GM23248 (cell line): ENCODE data around the gene LTN1. TPM values are rescaled to one million over a fixed set of nuclear protein-coding genes. Genes with fewer than 3 reads are reported as not detected.
"Not testable (repeated sequence)": the region's sequence is repeated elsewhere in the genome, so short reads cannot be mapped to it uniquely, and the experiment has no call there.

Experiments used
- DNase-seq: peaks from one replicate; pipeline ENCODE4 v3.0.0-alpha.2; 2015
- H2AFZ ChIP-seq: fragments of 200-600 bp; sonication (generic); 2 replicates; pipeline ENCODE4 v1.6.1; 2016; ENCODE audit warnings: antibody characterized with exemption
- H3F3A ChIP-seq: fragments of 200-600 bp; sonication (generic); 2 replicates; pipeline ENCODE4 v1.6.1; 2016; ENCODE audit warnings: mild to moderate bottlenecking, antibody characterized with exemption, mixed run types; ENCODE audit not compliant: insufficient read depth
- H3K27ac ChIP-seq: fragments of 200-600 bp; sonication (generic); 2 replicates; pipeline ENCODE4 v1.5.1; 2016; ENCODE audit warnings: mild to moderate bottlenecking
- H3K27me3 ChIP-seq: fragments of 200-600 bp; sonication (generic); replicated peaks from 2 replicates; pipeline ENCODE4 v1.6.1; 2016; ENCODE audit warnings: mild to moderate bottlenecking; ENCODE audit not compliant: insufficient read depth
- H3K36me3 ChIP-seq: fragments of 200-600 bp; sonication (generic); 2 replicates; pipeline ENCODE4 v1.6.1; 2016; ENCODE audit warnings: low read depth, mild to moderate bottlenecking
- H3K4me1 ChIP-seq: fragments of 200-600 bp; sonication (generic); 2 replicates; pipeline ENCODE4 v1.6.1; 2016; ENCODE audit warnings: mild to moderate bottlenecking; ENCODE audit not compliant: insufficient read depth
- H3K4me2 ChIP-seq: fragments of 200-600 bp; sonication (generic); one replicate; pipeline ENCODE4 v1.6.1; 2016; ENCODE audit warnings: mild to moderate bottlenecking; ENCODE audit not compliant: unreplicated experiment
- H3K4me3 ChIP-seq: fragments of 200-600 bp; sonication (generic); 2 replicates; pipeline ENCODE4 v1.5.1; 2016; ENCODE audit warnings: mild to moderate bottlenecking
- H3K79me2 ChIP-seq: fragments of 200-600 bp; sonication (generic); 2 replicates; pipeline ENCODE4 v1.6.1; 2016; ENCODE audit warnings: mild to moderate bottlenecking; ENCODE audit not compliant: insufficient read depth
- H3K9ac ChIP-seq: fragments of 200-600 bp; sonication (generic); 2 replicates; pipeline ENCODE4 v1.6.1; 2016; ENCODE audit warnings: mild to moderate bottlenecking
- H3K9me2 ChIP-seq: fragments of 200-600 bp; sonication (generic); 2 replicates; pipeline ENCODE4 v1.6.1; 2016; ENCODE audit warnings: mixed run types, mild to moderate bottlenecking, moderate library complexity; ENCODE audit not compliant: insufficient read depth
- H3K9me3 ChIP-seq: fragments of 200-600 bp; sonication (generic); one replicate; pipeline ENCODE4 v1.6.1; 2017; ENCODE audit warnings: low read depth
- H4K20me1 ChIP-seq: fragments of 200-600 bp; sonication (generic); 2 replicates; pipeline ENCODE4 v1.6.0; 2016; ENCODE audit not compliant: insufficient read depth
- EZH2 ChIP-seq: fragments of 200-600 bp; sonication (generic); IDR thresholded peaks from 2 replicates; pipeline ENCODE4 v1.6.1; 2018; ENCODE audit warnings: antibody characterized with exemption, mild to moderate bottlenecking; ENCODE audit not compliant: insufficient read depth, poor library complexity, severe bottlenecking
- EZH2phosphoT487 ChIP-seq: fragments of 200-600 bp; sonication (generic); IDR thresholded peaks from 2 replicates; pipeline ENCODE4 v1.6.1; 2018; ENCODE audit warnings: antibody characterized with exemption, moderate library complexity, mild to moderate bottlenecking, low read depth; ENCODE audit not compliant: insufficient read depth
- WGBS, 2 experiments: methylation state at CpG; one replicate each; pipeline ENCODE4 v1.1.6; 2015 to 2017; ENCODE audit warnings: low lambda C conversion rate in 2 of 2, low coverage in 1 of 2; ENCODE audit errors: missing lambda C conversion rate in 2 of 2; 5-methylcytosine and 5-hydroxymethylcytosine counted together
- in situ Hi-C: fragments of 300-500 bp; cut with MboI; formaldehyde crosslinking; loops from 2 replicates; pipeline ENCODE4 v1.15.0; 2020
- polyA plus RNA-seq: library from polyadenylated mRNA; unstranded; fragments of >200 nt; fragmentation: Nextera tagmentation; extraction: Ambion mirVana; gene quantifications from 2 replicates; pipeline ENCODE4 v1.2.1, GENCODE V29; 2016
- total RNA-seq: library from RNA; depleted of rRNA; stranded (reverse); fragments of >200 nt; shearing (Covaris generic); gene quantifications from 2 replicates; pipeline ENCODE4 v1.2.3, GENCODE V29; 2014

LTN1 gene
- total and polyA plus RNA-seq, 2 experiments from 2014 or later = 16.8 to 26.0 TPM

- peaks cover 46% of the 10 kb centered on the region for H3K79me2 ChIP-seq
Observed at GRCh38 chr21:29022166-29022565, 29.5 kb upstream of the LTN1 start.

DNA sequence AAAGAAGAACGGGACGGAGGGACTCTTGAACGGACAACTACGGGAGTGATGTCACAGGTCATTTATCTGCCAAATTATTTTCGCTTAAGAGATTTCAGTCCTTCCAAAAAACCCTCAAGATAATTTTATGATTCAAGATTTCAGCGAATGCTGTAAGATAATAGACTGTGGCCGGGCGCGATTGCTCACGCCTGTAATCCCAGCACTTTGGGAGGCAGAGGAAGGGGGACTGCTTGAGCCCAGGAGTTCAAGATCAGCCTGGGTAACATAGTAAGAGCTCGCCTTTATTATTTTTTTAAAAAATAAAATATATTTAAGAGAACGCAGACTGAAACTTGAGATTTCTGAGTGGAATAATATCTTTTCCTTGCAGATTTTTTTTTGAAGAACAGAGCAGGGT is 25.9 kb upstream of the LTN1 start:
- peak overlapping the region; percentile 48 for H3K27ac ChIP-seq
- H3K4me1 ChIP-seq = no peaks in the 10 kb centered on the region
- H3K9me2 ChIP-seq = no peaks in the 10 kb centered on the region
- H2AFZ ChIP-seq = peak overlapping the region; percentile 75
- peak overlapping the region; percentile 76 for H3K4me3 ChIP-seq
- in situ Hi-C loops = no loop called here
- no peaks in the 10 kb centered on the region for H3K9me3 ChIP-seq
- no peaks in the 10 kb centered on the region for H3F3A ChIP-seq
- TF ChIP-seq EZH2 (no peak), EZH2phosphoT487 (no peak)
- H3K4me2 ChIP-seq = peak overlapping the region; percentile 59
- peaks cover 39% of the 10 kb centered on the region for H3K79me2 ChIP-seq
- 36 to 40% methylated on average over 12 of the region's 12 CpGs for WGBS, 2 experiments
- H4K20me1 ChIP-seq = no peaks in the 10 kb centered on the region
- peak overlapping the region; percentile 83 for H3K9ac ChIP-seq
- no peaks in the 10 kb centered on the region for H3K36me3 ChIP-seq
- peak; percentile 52 for DNase-seq
- H3K27me3 ChIP-seq = no peaks in the 10 kb centered on the region

More at GRCh38 chr21:29022166-29022565, 29.5 kb upstream of the LTN1 start:
- TF ChIP-seq EZH2 = no peak
- no peak for TF ChIP-seq EZH2phosphoT487
- H3K4me3 ChIP-seq = no peak overlapping the region
- peak; percentile 16 for DNase-seq
- WGBS, 2 experiments = 76 to 77% methylated on average over 4 of the region's 4 CpGs
- in situ Hi-C loops = no loop called here
- H3K9me2 ChIP-seq = no peaks in the 10 kb centered on the region
- H3K9ac ChIP-seq = no peak overlapping the region
- H3K27ac ChIP-seq = no peak overlapping the region
- no peaks in the 10 kb centered on the region; the same call in 1 of the 2 replicates for H3K27me3 ChIP-seq
- H2AFZ ChIP-seq = no peak overlapping the region
- H3K4me1 ChIP-seq = peaks cover 7% of the 10 kb centered on the region
- no peak overlapping the region for H3K4me2 ChIP-seq
- H4K20me1 ChIP-seq = no peaks in the 10 kb centered on the region
- no peaks in the 10 kb centered on the region for H3K9me3 ChIP-seq
- H3K36me3 ChIP-seq = no peaks in the 10 kb centered on the region
- H3F3A ChIP-seq = peaks cover 12% of the 10 kb centered on the region

- H3K27me3 ChIP-seq = no peaks in the 10 kb centered on the region
- no peaks in the 10 kb centered on the region for H3K9me2 ChIP-seq
- no peaks in the 10 kb centered on the region for H3K36me3 ChIP-seq
- DNase-seq = peak; percentile 18
- H2AFZ ChIP-seq = peak overlapping the region; percentile 75
- TF ChIP-seq EZH2 (no peak), EZH2phosphoT487 (no peak)
- peaks cover 39% of the 10 kb centered on the region for H3K79me2 ChIP-seq
- no peak overlapping the region for H3K27ac ChIP-seq
- H3K4me2 ChIP-seq = peak overlapping the region; percentile 59
- no peaks in the 10 kb centered on the region for H4K20me1 ChIP-seq
- in situ Hi-C loops = no loop called here
- peak overlapping the region; percentile 83 for H3K9ac ChIP-seq
- peak overlapping the region; percentile 76 for H3K4me3 ChIP-seq
- 66 to 67% methylated on average over 6 of the region's 6 CpGs for WGBS, 2 experiments
- H3K4me1 ChIP-seq = no peaks in the 10 kb centered on the region
- no peaks in the 10 kb centered on the region for H3K9me3 ChIP-seq
- no peaks in the 10 kb centered on the region for H3F3A ChIP-seq
Observed at GRCh38 chr21:29017639-29018237, 25.1 kb upstream of the LTN1 start.

- H3K9me3 ChIP-seq, in situ Hi-C loops, H3K36me3 ChIP-seq, H3K4me3 ChIP-seq, H2AFZ ChIP-seq, H4K20me1 ChIP-seq, H3K27ac ChIP-seq, H3K4me2 ChIP-seq, DNase-seq, H3K4me1 ChIP-seq, H3K79me2 ChIP-seq, H3K9ac ChIP-seq, H3K9me2 ChIP-seq, H3F3A ChIP-seq, H3K27me3 ChIP-seq: not testable (repeated sequence)
- WGBS, 2 experiments = 89% methylated on average over 19 of the region's 30 CpGs; no CpG with 5 or more reads in 1 of the 2 experiments
Observed at GRCh38 chr21:29011236-29011635, 18.6 kb upstream of the LTN1 start.
